ENCODE measurements around the gene ATOH8.

DNA sequence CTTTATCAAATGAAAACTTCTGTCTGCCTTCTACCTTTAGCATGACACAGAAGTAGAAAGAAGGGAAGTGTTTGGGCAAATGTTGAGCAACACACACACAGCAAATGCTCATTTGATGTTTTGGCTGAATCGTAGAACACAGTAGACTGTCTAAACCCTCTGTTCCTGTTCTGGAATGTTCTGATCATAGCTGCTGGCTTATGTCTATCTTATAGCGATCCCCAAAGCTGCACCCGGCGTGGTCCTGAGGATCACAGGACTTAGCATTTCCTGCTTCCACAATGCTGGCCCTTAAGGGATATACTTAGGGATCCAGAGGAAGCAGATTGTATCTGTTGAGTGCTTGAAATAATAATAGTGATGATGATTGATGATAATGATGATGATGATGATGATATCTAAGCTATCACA, 44.4 kb upstream of the ATOH8 start:
- TF ChIP-seq, protein P1, sequence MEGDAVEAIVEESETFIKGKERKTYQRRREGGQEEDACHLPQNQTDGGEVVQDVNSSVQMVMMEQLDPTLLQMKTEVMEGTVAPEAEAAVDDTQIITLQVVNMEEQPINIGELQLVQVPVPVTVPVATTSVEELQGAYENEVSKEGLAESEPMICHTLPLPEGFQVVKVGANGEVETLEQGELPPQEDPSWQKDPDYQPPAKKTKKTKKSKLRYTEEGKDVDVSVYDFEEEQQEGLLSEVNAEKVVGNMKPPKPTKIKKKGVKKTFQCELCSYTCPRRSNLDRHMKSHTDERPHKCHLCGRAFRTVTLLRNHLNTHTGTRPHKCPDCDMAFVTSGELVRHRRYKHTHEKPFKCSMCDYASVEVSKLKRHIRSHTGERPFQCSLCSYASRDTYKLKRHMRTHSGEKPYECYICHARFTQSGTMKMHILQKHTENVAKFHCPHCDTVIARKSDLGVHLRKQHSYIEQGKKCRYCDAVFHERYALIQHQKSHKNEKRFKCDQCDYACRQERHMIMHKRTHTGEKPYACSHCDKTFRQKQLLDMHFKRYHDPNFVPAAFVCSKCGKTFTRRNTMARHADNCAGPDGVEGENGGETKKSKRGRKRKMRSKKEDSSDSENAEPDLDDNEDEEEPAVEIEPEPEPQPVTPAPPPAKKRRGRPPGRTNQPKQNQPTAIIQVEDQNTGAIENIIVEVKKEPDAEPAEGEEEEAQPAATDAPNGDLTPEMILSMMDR (IDR thresholded peaks at IDR 0.05), result no peak
- TF ChIP-seq EZH2 (IDR thresholded peaks at IDR 0.05; ENCODE audit: borderline replicate concordance, insufficient read depth, low read depth, low read length, poor library complexity, severe bottlenecking), result no peak
